Raji (cell line): ENCODE data around the gene TEX2.

Source experiments
- POLR2A ChIP-seq: IDR thresholded peaks from 2 replicates; pipeline ENCODE4 v1.6.1; 2011; ENCODE audit warnings: low read depth, low read length, control low read depth; ENCODE audit not compliant: insufficient read depth

Gene TEX2

DNA sequence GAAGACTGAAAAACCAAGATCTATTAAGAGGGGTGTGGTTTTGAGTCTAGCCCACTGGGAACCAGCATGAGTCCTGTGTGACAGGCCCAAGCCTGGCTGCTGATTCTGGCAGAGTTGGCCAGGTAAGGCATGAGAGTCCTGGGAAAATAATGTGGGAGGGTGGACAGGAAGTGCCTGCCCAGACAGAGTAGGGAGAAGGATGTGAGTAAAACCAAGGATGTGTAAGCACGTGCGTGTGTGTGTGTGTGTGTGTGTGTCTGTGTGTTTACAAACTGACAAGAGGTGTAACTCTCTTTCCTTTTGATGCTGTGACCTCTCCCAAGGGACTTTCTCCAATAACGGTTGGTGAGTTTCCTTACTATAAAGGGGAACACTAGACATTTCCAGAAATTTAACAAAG is 15.6 kb upstream of the TEX2 start:
- no peak for TF ChIP-seq POLR2A

DNA sequence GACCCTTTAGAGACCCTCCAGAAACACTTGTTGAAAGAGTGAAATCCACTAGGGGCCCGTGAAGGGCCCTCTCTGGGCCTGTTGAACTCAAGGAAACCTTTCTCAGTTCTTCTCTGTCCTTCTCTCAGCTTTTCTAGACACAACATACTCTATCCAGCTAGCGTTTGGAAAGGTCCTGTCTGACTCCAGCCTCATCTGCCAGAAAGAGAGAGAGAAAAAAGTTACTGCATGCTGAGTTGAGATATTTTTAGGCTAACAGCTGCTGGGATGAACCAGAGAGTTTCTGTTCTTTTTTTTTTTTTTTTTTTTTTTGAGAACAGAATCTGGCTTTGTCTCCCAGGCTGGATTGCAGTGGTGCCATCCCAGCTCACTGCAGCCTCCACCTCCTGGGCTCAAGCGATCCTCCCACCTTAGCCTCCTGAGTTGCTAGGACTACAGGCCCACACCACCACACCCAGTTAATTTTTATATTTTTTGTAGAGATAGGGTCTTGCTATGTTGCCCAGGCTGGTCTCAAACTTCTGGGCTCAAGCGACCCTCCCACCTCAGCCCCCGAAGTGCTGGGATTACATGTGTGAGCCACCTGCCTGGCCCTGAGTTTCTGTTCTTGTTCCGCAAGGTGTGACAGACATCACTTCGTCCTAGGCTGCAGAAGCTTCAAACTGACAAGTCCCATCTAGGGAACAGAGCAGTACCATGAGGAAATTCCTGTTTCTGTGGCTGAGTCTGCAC is 14.9 kb upstream of the TEX2 start:
- TF ChIP-seq POLR2A = no peak

DNA sequence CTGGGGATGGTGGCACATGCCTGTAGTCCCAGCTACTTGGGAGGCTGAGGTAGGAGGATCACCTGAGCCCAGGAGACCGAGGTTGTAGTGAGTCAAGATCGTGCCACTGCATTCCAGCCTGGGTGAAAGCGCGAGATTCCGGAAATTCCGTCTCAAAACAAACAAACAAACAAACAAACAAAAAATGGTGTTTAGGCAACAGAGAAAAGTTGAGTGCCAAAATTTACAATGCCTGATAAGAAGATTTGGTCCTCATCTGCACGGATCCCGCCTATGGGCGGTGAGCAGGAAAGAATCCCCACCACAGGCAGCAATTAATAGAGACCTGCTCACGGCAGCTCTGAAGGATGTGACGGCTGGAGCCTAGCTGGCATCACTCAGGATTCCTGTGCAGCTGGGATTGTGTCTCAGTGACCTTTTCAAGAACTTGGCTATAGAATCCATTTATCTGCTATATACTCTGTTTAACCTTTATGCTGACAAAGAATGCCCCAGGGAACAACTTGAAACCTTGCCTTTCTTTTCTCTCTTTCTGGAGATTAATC is 14.0 kb upstream of the TEX2 start:
- no peak for TF ChIP-seq POLR2A

DNA sequence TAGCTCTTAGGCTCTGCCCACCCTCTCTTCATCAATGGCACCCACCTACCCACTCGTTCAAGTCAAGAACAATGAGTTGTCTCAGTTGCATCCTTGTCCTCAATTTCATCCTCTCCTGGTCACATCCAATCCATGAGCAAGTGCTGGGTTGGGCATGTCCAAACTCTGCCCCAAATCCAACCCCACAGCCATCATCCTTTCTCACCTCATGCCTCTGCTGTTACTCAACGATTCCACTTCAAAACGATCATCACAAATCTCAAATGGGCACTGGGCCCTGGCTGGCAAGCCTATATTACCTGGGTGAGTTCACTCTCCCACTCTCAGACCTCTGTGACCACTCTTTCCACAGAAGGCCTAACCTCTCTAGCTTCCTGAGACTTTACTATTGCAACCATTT is 12.0 kb upstream of the TEX2 start:
- TF ChIP-seq POLR2A = no peak

DNA sequence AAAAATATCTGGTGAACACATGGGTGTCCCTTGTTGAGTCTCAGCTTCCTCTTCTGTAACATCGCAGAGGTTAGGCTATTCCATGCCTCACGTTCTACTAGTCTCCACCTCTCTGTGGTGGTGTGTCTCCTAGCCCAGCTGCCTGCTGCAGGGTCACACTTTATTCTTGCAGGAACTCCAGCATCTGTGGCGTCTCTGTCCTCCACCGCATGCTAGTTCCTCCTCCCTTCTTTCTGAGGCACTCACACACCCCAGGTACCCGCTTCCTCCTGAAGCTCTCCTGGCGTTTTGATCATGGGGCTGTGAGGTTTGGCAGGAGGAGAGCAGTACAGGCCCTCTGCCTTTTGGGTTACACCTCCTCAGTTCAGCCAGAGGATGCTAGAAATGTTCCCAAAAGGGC is 9.9 kb upstream of the TEX2 start:
- no peak for TF ChIP-seq POLR2A

DNA sequence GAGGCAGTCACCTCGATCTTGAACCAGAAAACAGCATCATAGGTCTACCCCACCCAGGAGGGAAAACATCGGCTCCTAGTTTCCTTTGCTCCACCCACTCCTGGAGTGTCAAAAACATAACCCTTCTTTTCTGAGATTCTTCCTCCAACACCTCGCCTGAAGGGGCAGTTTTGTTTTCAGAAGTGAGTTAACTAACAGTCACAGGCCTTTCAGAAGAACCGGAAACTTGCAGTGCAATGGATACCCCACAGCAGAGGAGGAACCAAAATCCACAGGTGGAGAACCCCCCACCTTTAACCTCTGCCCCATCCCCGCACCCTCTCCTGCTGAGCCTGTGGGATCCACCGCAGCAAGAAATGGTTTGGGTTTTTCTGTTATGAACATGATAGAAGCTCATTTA is 7.8 kb upstream of the TEX2 start:
- no peak for TF ChIP-seq POLR2A

DNA sequence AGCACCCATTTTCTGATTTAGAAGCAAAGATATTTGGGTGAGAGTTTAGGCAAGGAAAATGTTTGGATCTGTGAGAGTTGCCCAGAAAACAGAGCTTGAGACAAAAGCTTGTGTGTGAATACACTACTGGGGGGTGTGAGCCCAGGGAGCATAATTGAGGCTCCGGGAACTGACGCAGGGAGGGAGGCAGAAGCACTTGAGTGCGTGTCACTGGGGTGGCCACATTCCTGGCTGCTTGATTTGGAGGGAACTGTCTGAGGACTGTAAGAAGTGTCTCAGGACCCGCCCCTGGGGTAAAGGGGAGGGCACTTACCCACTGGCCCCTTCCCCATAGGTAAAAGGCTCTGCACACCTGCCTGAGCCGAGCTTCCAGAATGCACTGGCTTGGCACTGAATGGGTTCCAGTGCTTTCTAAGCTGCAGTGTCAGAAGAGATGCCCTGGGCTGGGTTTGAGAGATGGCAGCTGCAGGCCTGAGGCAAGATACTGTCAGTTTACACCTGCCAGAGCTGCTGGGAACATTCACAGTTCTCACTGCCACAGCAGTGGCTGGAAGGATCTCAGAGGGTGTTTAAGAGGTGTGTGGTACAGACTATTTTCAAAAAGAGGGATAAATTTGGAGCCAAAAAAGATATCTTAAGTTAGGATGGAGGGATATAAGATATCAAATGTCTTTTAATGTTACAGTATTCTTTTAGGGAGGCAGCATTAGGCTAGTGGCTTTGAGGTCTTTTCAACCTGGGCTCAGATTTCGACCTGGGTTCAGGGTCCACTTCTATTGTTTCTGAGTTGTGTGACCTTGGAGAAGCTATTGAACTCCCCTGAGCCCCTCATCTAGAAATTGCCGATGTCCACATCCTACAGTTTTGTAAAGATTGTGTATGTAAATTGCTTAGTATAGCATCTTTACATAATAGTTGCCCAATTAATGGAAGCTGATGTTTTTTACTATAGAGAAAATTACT is 6.9 kb upstream of the TEX2 start:
- no peak for TF ChIP-seq POLR2A

DNA sequence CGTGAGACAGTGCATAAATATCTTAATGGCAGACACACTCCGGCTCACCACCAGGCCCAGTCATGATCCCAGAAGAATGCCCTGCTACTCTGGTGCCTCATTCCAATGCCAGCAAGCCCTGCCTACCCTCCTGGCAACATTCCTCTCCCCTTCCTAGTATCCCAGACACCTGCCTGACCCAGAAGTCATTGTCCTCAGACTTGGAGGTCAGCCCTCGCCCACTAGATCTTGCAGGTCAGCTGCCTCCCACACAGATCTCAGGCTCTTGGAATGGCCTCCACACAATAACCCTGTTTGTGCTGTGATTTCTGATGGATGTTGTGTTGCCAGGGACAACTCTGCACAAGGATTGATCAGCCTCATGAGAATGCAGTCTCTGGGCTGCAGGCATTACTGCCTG is 1.8 kb upstream of the TEX2 start:
- TF ChIP-seq POLR2A = no peak

DNA sequence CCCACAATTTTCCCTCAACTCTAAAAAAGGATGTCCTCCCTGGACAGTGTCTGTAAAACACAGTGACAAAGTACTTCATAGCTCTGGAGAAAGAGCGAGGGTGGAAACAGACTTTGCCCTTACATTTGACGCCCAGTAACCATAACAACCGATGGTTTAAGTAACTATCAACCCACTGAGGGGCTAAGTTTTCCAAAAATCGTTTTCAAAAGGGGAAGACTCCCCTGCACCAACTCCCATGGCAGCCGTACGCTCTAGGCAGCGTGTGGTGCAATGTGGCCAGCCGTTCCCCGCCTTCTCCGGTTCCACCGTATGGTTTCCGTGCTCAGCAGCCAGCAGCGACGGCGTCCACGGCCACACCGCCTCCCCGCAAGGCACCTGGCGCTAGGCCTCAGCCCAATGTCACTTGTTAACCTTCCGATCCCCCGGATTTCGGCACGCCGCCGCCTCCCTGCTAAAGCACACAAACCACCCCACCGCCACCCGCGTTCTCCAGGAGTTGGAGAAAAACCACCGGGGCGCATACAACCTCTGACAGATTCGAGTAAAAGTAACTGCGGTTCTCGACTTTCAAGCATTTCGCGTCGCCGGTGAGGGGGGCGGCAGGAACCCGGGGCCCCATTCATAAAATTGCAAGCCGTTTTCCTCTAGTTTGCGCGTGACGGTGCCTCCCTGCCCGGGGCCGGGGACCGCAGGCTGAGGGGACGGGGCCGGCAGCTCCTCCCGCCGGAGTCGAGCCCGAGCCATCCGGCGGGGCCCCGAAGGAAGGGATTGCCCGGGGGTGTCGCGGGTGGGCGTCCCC is 661 bp downstream of the TEX2 start:
- no peak for TF ChIP-seq POLR2A

DNA sequence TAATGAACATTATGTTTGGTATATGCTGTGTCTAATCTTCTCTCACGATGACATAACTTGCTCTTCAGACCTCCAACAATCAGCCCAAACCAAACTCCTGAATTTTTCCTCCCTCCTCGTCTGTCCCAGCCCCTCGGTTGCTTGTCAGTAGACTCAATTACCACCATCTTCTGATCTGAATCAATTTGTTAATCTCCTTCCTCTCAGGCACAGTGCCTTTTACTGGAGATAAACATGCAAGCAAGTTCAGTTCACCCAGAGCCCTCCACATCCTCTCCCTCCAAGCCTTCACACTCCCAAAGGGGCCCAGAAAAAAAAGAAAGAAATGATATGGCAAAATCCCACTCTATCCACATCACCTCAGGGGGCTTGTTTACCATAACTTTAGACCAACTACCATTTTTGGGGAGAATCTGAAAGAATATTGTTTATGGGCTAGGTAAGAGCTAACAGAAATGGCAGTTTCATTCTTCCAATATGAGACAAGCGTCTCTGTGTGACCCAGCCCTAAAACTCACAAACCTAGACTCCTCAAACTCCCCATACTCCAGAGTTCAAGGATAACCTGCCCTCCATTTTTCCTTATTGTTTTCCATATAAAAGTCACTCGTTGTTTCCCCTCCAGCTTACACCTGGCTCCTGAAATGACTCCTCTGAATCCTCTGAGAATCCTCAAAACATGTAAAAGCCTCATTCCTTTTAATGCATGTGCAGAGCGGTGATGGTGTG is 1.5 kb downstream of the TEX2 start:
- TF ChIP-seq POLR2A = no peak

DNA sequence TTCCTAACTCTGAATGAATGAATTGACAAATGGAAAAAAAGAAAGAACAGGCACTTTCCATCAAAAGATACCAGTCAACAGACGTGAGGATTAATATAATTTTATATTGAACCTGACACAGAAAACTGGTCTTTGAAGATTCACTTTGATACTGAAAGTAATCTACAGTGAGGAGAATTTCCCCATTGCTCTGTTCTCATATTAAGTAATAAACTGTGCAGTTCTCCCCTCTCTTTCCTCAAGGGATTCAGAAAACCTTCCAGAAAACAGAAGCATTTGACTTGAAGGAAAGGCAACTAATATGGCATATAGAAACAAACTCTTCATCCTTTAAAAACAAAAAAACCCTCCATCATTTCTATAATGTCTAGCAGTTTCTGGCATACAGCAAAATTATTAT is 2.2 kb downstream of the TEX2 start:
- no peak for TF ChIP-seq POLR2A

DNA sequence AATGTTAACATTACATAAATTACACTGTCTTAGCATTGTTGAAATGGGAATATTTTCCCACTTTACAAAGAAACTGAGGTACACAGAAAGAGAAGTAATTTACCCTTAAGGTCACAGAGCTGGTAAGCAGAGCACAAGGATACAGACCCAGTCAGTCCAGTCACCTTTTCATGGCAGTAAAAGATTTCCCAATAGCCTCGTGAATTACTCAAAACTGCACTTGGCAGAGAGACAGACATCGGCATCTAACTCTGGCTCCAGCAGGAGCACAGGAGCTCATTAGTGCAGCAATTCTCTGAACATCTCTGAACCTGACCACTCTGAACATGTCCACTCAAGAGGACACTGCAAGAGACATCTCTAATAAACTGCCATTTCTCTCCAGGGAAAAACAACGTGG is 3.1 kb downstream of the TEX2 start:
- no peak for TF ChIP-seq POLR2A

DNA sequence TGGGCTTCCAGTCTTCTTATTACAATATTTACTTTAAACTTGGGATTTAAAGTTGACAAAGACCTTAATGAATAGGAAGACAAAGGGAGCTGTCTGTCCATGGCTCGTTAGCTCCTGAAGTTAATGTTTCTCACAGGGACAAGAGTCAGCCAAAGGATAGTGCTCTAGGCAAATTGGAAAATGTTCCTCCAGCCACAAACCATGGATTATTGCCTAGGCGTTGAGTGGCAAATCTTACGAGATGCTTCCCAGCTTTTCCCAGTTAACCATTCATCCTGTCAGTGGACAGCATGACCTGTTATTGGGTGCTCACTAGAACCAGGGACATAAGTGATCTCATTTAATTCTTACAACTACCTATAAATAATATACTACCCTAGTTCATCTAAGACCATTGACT is 3.6 kb downstream of the TEX2 start:
- TF ChIP-seq POLR2A = no peak
